GM19238 (cell line): ENCODE measurements around the gene GARIN1A.
A peak's percentile ranks its signal among the peaks of the same experiment; 100 is the strongest.
"Not testable (repeated sequence)": the region's sequence is repeated elsewhere in the genome, so short reads cannot be mapped to it uniquely, and the experiment has no call there.

ENCODE experiments used
- DNase-seq: peaks from one replicate; pipeline ENCODE4 v3.0.0; 2011; ENCODE audit warnings: low spot score; ENCODE audit not compliant: insufficient read length

Gene GARIN1A

GRCh38 chr7:128671992-128672391, at the start of gene GARIN1A:
Gene GARIN1A (plus strand): TSS chr7:128672292. CDS start chr7:128672398, 106 bp downstream.
- no peak for DNase-seq

DNA sequence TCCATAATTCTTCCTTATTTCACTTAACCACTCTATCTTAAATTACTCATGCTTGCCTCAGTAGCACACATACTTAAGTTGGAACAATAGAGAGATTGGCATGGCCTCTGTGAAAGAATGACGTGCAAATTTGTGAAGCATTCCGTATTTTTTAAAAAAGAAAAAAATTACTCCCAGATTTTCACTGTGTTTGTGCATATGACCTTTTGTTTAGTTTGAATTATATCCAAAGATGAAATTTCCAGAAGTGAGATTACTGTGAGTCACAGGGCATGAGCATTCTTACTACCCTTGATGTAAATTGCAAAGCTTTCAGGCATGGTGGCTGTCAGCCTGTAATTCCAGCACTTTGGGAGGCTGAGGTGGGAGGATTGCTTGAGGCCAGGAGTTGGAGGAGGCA, 45.0 kb upstream of the GARIN1A start:
- DNase-seq: not testable (repeated sequence)

GRCh38 chr7:128633915-128634314, 38.2 kb upstream of the GARIN1A start:
- not testable (repeated sequence) for DNase-seq

- DNase-seq: not testable (repeated sequence)
Measured at GRCh38 chr7:128645206-128645605, 26.9 kb upstream of the GARIN1A start.

DNA sequence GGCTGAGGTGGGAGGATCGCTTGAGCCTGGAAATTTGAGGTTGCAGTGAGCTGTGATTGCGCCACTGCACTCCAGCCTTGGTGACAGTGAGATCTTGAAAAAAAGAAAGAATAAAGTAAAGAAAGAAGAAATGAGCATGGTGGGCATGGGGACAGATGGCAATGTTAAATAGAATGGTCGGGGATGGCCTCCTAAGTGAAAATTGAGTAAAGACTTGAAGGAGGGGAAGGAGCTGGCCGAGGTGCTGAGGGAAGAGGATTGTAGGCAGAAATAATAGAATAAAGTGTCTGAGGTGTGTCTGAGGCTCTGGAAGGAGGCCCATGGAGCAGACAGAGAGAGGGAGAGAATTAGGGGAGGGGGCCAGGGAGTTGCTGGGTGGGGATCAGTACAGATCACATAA, 26.2 kb upstream of the GARIN1A start:
- not testable (repeated sequence) for DNase-seq

DNA sequence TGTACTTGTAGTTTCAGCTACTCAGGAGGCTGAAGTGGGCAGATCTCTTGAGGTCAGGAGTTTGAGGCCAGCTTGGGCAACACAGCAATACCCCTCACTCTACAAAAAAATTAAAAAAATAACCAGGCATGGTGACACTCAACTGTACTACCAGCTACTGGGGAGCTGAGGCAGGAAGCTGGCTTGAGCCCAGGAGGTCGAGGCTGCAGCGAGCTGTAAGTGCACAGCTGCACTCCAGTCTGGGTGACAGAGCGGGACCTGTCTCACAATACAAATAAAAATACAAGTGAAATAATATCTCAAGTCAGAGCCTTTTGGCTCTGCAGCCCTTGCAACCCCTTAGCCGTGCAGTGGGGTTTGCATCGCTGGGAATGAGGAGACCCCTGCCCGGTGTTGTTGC, 25.2 kb upstream of the GARIN1A start:
- not testable (repeated sequence) for DNase-seq

GRCh38 chr7:128651096-128651495, 21.0 kb upstream of the GARIN1A start:
- not testable (repeated sequence) for DNase-seq

GRCh38 chr7:128652606-128653005, 19.5 kb upstream of the GARIN1A start:
- DNase-seq: not testable (repeated sequence)

DNA sequence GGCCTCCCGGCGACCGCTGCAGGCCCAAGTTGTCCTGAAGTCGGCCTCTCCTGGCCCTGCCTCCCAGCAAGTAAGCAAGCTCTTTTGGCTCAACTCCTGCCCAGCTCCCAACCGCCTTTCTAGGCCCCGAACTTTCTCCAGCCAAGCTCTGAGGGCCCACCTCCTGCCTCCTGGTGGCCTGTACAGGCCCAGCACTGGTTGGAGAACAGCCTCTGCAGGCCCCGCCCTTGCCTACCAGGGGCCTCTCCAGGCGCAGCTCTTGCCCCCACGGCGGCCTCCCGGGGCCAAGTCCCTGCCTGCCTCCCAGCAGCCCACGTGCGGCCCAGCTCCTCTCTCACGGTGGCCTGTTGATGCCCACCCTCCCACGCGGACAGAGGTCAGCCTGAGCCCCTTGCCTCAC, 18.9 kb upstream of the GARIN1A start:
- DNase-seq: not testable (repeated sequence)

DNA sequence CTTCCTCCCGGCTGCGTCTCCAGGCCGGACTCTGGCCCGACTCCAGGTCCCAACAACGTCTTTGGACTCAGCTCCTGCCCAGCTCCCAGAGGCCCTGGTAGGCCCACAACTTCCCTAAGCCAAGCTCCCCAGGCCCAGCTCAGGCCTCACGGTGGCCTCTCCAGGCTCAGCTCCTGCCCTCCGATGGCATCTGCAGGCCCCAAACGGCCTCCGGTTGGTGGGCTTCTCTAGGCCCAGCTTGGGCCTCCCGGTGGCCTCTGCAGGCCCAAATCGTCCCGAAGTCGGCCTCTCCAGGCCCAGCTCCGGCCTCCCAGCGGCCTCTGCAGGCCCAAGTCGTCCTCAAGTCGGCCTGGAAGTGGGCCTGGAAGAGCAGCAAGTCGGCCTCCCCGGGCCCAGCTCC, 18.0 kb upstream of the GARIN1A start:
- DNase-seq: not testable (repeated sequence)

DNA sequence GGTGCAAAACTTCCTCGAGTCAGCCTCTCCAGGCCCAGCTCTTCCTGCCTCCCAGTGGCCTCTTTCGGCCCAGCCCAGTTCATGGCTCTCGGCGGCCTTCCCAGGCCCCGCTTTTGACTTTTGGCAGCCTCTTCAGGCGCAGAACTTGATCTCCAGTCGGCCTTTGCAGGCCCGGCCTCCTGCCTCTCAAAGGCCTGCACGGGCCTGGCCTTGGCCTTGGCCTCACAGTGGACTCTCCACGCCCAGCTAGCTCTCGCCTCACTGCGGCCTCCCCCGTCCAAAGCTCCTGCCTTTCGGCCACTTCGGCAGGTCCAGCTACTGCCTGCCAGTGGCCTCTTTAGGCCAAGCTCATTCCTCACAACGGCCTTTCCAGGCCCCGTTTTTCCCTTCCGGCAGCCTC, 17.6 kb upstream of the GARIN1A start:
- not testable (repeated sequence) for DNase-seq

DNA sequence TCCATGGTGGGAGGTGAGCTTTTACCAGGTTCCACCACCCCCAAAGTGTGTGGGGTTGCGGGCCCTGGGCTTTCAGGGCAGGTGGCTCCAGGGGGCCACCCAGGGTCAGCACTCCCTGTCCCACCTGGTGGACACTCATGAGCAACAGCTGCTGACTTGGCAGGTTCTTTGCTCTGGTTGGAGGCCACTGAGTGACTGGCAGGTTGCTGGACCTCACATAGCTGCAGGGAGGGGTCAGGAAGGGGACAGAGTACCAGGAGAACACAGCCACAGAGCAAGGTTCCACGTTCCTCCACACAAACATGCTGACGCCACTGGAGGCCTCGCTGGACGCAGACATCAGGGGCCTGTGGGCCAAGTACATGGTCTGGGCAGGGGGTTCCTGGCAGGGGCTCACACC, 13.7 kb upstream of the GARIN1A start:
- not testable (repeated sequence) for DNase-seq

DNA sequence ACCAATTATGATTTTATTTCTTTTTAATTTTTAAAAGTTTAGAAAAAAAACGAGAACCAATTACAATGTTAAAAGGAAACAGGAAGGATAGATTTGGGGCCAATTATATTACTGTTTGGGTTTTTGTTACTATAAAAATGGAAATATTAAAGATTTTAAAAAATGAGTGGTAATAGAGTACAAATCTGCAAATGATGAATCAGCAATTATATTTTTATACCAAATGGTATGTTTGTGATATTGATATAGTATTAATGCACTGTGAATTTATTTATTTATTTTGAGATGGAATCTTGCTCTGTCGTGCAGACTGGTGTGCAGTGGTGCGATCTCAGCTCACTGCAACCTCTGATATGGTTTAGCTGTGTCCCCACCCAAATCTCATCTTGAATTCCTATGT, 11.5 kb upstream of the GARIN1A start:
- no peak for DNase-seq

GRCh38 chr7:128661446-128661845, 10.6 kb upstream of the GARIN1A start:
- DNase-seq: no peak

- no peak for DNase-seq
Measured at GRCh38 chr7:128662091-128662490, 10.0 kb upstream of the GARIN1A start.

DNA sequence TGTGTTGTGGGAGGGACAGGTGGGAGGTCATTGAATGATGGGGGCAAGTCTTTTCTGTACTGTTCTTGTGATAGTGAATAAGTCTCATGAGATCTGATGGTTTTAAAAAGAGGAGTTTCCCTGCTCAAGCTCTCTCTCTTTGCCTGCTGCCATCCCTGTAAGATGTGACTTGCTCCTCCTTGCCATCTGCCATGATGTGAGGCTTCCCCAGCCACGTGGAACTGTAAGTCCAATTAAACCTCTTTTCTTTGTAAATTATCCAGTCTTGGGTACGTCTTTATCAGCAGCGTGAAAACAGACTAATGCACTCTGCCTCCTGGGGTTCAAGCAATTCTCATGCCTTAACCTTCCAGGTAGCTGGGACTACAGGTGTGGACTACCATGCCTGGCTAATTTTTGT, 8.9 kb upstream of the GARIN1A start:
- DNase-seq: not testable (repeated sequence)

GRCh38 chr7:128665057-128665456, 7.0 kb upstream of the GARIN1A start:
- DNase-seq: no peak

DNA sequence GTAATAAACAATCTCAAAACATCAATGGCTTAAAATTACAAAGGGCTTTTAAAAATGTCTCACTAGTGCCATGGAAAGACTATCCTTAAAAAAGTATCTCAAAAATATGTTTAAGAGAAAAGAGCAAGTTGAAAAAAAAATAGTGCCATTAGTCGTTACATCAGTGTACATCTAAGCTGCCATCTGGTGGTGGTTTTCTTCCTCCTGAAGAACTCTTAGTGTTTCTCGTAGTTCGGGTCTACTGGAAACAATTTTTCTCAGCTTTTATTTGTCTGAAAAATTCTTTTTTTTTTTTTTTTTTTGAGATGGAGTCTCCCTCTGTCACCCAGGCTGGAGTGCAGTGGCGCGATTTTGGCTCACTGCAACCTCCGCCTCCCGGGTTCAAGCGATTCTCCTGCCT, 5.9 kb upstream of the GARIN1A start:
- no peak for DNase-seq

GRCh38 chr7:128672927-128673517, 930 bp downstream of the GARIN1A start:
- DNase-seq: no peak

GRCh38 chr7:128673571-128673970, 1.5 kb downstream of the GARIN1A start:
- no peak for DNase-seq

GRCh38 chr7:128676665-128677064, 4.6 kb downstream of the GARIN1A start:
- no peak for DNase-seq

DNA sequence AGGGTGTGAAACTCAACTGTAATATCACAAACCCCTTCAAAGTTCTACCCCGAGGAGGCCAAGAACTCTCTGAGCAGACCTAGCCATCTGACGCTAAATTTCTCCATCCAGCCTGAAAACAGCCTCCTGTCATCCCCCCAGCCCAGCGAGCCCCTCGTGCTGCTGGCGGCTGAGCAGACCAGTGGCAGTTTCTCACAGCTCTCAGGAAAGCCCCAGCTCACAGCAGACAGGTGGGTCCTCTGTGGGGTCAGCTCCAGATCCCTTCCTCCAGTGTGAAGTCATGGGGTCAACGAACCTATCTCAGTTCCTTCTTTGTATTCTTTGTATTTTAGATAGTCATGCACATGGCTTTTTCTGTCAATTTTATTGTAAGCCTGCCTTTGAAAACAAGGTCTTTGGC, 7.8 kb downstream of the GARIN1A start:
- peak; percentile 28 for DNase-seq

GRCh38 chr7:128681794-128682537, 9.9 kb downstream of the GARIN1A start:
- no peak for DNase-seq
